Adrenal gland (tissue), 19 donors: ENCODE measurements around the gene EDA. TPM values are rescaled to one million over a fixed set of nuclear protein-coding genes. Genes with fewer than 3 reads are reported as not detected.

Source experiments
- DNase-seq, 7 donors: peaks; one replicate each; pipeline ENCODE4 v3.0.0-alpha.2; 2019 to 2020
- H3K27ac ChIP-seq, 5 donors: fragments of 200-600 bp; sonication (generic) in 4 of 5; 1 replicate in 3 of 5; 2 replicates in 2 of 5; pipeline versions ENCODE4 v1.5.1 to v1.8.0; 2016 to 2020; ENCODE audit warnings: mild to moderate bottlenecking in 1 of 5
- H3K27me3 ChIP-seq: fragments of 200-600 bp; 2 replicates; pipeline ENCODE4 v1.8.0; 2021
- H3K36me3 ChIP-seq, 2 donors: fragments of 200-600 bp; replicated peaks in 1 of 2; 1 replicate in 1 of 2; 2 replicates in 1 of 2; pipeline versions ENCODE4 v1.5.1 to v1.8.0; 2018 to 2022
- H3K4me1 ChIP-seq, 2 donors: fragments of 200-600 bp; replicated peaks in 1 of 2; 1 replicate in 1 of 2; 2 replicates in 1 of 2; pipeline versions ENCODE4 v1.5.1 to v1.8.0; 2018 to 2021
- H3K4me3 ChIP-seq, 4 donors: fragments of 200-600 bp; sonication (generic) in 3 of 4; one replicate each; pipeline ENCODE4 v1.5.1; 2016 to 2018
- H3K9me3 ChIP-seq, 3 donors: fragments of 200-600 bp; sonication (generic) in 1 of 3; replicated peaks in 1 of 3; 1 replicate in 2 of 3; 2 replicates in 1 of 3; pipeline versions ENCODE4 v1.5.1 to v1.8.0; 2016 to 2021
- POLR2A ChIP-seq, 2 donors: fragments of 450-650 bp; IDR thresholded peaks; one replicate each; pipeline ENCODE4 v1.6.1; 2017; ENCODE audit warnings: antibody characterized with exemption in 2 of 2, mild to moderate bottlenecking in 2 of 2, moderate library complexity in 1 of 2
- WGBS, 4 donors: extraction: QIAGEN DNeasy Blood & Tissue Kit in 2 of 4; methylation state at CpG; one replicate each; pipeline versions ENCODE4 v1.1.5 to v1.1.7; 2013 to 2017; 5-methylcytosine and 5-hydroxymethylcytosine counted together
- intact Hi-C, 2 donors: fragments of 100-400 bp; cut with DNase I; formaldehyde crosslinking; loops; one replicate each; pipeline versions ENCODE4 v1.14.1 to v1.15.0; 2022 to 2023
- long read RNA-seq, 10 donors: library from polyadenylated mRNA in 3 of 10; unstranded in 2 of 10; stranded (forward) in 1 of 10; transcript quantifications; one replicate each; pipeline ENCODE4 v2.0.0 and lab custom pipeline, GENCODE V29; 2021 to 2026
- polyA plus RNA-seq, 3 donors: library from polyadenylated mRNA; stranded (reverse); fragments of 200-250 nt in 2 of 3; fragments of 350-450 nt in 1 of 3; fragmentation: Illumina TruSeq in 1 of 3; extraction: RNeasy Lipid Tissue Mini Kit (QIAGEN cat#74804) in 1 of 3; gene quantifications; one replicate each; pipeline ENCODE4 v1.2.3, GENCODE V29; 2013 to 2014
- total RNA-seq, 9 donors: library from RNA; depleted of rRNA in 4 of 9; stranded (reverse); fragments of >200 nt in 4 of 9; fragments of 120-200 nt in 1 of 9; fragmentation: NEBNext Ultra II Directional in 1 of 9; extraction: Animal tissue kit (Norgen Biotek cat#: 25700) in 1 of 9; gene quantifications; one replicate each; pipeline versions ENCODE4 v1.1.0 to v1.2.4, GENCODE V29; 2013 to 2023
- TF ChIP-seq, protein P1 (sequence below), 6 experiments: fragments of 450-650 bp in 4 of 6; fragments of 200-600 bp in 2 of 6; sonication (generic) in 1 of 6; IDR thresholded peaks; 1 replicate in 5 of 6; 2 replicates in 1 of 6; pipeline versions ENCODE4 v1.5.1 to v1.8.0; 2016 to 2021; ENCODE audit warnings: antibody characterized with exemption in 6 of 6, mild to moderate bottlenecking in 2 of 6, moderate library complexity in 1 of 6
- donor health status: healthy with polysubstance abuse.
- donor health status: Bipolar disorder and iron deficiency.
- donor health status: DM: yes; HTN: yes; CAD: no.
- donor health status: DM: no; HTN: no; CAD: no.
- donor health status: DM: no; HTN: no; CAD: no.
- donor health status: DM: yes; HTN: yes; CAD: no.

EDA gene
- total RNA-seq (10 to 100 TPM in 8 of 9 donors, 1 to 10 TPM in 1; 6.9 to 25.0 (median 17.4) TPM), polyA plus RNA-seq (10 to 100 TPM in 1 of 3 donors, 1 to 10 TPM in 2; 5.6 to 28.7 (median 6.8) TPM)
- long read RNA-seq, donor 1, full-length matches to known transcripts, result 5 of 5 reads
- long read RNA-seq, donor 1, partial matches to known transcripts, result 0 of 5 reads
- long read RNA-seq, donor 1, other reads (novel, unspliced or antisense), result 0 of 5 reads
- long read RNA-seq, donor 2, full-length matches to known transcripts, result 5 of 5 reads
- long read RNA-seq, donor 2, partial matches to known transcripts, result 0 of 5 reads
- long read RNA-seq, donor 2, other reads (novel, unspliced or antisense), result 0 of 5 reads
- long read RNA-seq, donor 3, full-length matches to known transcripts, result 4 of 4 reads
- long read RNA-seq, donor 3, partial matches to known transcripts, result 0 of 4 reads
- long read RNA-seq, donor 3, other reads (novel, unspliced or antisense), result 0 of 4 reads
- long read RNA-seq, donor 4, result 0 reads
- long read RNA-seq, donor 5, partial matches to known transcripts, result 3 of 9 reads
- long read RNA-seq, donor 5, other reads (novel, unspliced or antisense), result 6 of 9 reads
- long read RNA-seq, donor 6, partial matches to known transcripts, result 0 of 6 reads
- long read RNA-seq, donor 6, other reads (novel, unspliced or antisense), result 6 of 6 reads
- long read RNA-seq, donor 7, partial matches to known transcripts, result 0 of 3 reads
- long read RNA-seq, donor 7, other reads (novel, unspliced or antisense), result 0 of 3 reads
- long read RNA-seq, donor 8, full-length matches to known transcripts, result 5 of 10 reads
- long read RNA-seq, donor 8, partial matches to known transcripts, result 5 of 10 reads
- long read RNA-seq, donor 8, other reads (novel, unspliced or antisense), result 0 of 10 reads
- long read RNA-seq, donor 9, full-length matches to known transcripts, result 6 of 6 reads
- long read RNA-seq, donor 9, partial matches to known transcripts, result 0 of 6 reads
- long read RNA-seq, donor 9, other reads (novel, unspliced or antisense), result 0 of 6 reads
- long read RNA-seq, donor 10, result 0 reads

DNA sequence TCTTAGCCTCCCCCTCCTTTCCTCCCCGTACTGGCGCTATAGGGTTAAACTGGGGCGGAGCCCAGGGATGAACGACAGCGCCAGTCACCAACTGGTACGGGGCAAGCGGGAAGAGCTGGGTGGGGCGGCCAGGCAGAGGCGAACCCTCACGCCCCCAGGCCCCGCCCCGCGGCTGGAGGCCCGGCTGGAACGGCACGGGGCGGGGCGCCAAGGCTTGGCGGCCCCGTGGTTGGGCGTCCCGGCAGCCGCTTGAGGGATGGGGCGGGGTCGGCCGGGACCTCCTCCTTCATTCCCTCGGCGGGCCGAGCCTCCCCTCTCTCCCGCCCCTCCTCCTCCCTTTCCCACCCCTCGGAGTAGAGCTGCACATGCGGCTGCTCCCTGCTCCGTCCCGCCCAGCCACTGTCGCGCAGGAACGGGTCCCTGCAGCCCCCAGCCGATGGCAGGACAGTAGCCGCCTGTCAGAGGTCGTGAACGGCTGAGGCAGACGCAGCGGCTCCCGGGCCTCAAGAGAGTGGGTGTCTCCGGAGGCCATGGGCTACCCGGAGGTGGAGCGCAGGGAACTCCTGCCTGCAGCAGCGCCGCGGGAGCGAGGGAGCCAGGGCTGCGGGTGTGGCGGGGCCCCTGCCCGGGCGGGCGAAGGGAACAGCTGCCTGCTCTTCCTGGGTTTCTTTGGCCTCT lies at the start of gene EDA:
TSS of gene EDA (plus strand) at position 335 of the 678 bp plus-strand sequence.
- intact Hi-C loops, result loop anchor here in 1 of 2 donors (5.0 kb wide), 1 partner anchor 79 kb away; no protein-coding TSS in a partner anchor
- Histone ChIP-seq H3K4me3 (peak within 1 kb of the TSS in 3 of 4 donors; percentile 40 to 71 (median 45)), H3K9me3 (no peaks in the 10 kb centered on the region), H3K36me3 (no peaks in the 10 kb centered on the region), H3K4me1 (peaks cover 0 to 10% of the 10 kb centered on the region in 2 donors), H3K27me3 (peaks cover 23% of the 10 kb centered on the region), H3K27ac (peak within 1 kb of the TSS in 2 of 5 donors; percentile 52 to 83)
- WGBS, 4 donors, result 0 to 33% (median 15%) methylated on average over 4 to 55 of the region's 56 CpGs
- TF ChIP-seq, protein P1, sequence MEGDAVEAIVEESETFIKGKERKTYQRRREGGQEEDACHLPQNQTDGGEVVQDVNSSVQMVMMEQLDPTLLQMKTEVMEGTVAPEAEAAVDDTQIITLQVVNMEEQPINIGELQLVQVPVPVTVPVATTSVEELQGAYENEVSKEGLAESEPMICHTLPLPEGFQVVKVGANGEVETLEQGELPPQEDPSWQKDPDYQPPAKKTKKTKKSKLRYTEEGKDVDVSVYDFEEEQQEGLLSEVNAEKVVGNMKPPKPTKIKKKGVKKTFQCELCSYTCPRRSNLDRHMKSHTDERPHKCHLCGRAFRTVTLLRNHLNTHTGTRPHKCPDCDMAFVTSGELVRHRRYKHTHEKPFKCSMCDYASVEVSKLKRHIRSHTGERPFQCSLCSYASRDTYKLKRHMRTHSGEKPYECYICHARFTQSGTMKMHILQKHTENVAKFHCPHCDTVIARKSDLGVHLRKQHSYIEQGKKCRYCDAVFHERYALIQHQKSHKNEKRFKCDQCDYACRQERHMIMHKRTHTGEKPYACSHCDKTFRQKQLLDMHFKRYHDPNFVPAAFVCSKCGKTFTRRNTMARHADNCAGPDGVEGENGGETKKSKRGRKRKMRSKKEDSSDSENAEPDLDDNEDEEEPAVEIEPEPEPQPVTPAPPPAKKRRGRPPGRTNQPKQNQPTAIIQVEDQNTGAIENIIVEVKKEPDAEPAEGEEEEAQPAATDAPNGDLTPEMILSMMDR (IDR thresholded peaks at IDR 0.05), result no peak
- peak in 1 of 2 donors; percentile 24 for TF ChIP-seq POLR2A (IDR thresholded peaks at IDR 0.05)
- DNase-seq, result peak; percentile 85 to 91 (median 88)

DNA sequence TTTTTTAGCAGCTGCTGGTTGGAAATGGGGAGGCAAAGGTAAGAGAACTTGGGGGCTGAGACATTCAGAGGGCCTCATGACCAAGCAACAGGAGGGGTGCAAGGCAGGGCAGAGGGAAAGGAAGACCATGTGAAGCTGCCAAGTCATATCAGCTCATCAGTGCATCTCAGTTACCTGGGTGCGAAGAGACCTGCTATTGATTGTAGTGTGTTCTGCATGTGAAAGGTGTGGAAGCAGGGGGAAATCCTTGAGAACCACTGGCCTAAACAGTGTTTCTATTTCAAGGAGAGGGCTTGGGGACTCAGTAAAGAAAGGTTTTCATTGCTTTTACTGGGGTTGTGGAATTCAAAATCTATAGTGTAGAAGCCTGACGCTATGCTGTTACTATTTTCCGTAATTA lies 47.1 kb upstream of the EDA start:
- no peak for TF ChIP-seq POLR2A (IDR thresholded peaks at IDR 0.05)
- TF ChIP-seq, protein P1 (IDR thresholded peaks at IDR 0.05), result no peak

DNA sequence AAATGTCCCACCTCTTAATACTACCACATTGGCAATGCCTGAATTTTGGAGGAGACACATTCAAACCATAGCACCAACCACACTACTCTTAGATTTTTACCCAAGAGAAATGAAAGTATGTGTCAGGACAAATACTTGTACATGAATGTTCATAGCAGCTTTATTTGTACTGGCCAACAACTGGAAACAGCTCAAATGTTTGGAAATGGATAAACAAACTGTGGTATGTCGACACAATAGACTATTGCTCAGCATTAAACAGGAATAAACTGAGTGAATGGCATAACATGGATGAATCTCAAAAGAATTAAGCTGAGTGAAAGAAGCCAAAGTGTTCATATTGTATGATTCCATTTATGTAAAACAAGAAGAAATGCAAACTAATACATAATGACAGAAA lies 18.5 kb upstream of the EDA start:
- Histone ChIP-seq H3K4me1 (no peaks in the 10 kb centered on the region), H3K27me3 (peaks cover 13% of the 10 kb centered on the region), H3K4me3 (no peak overlapping the region), H3K36me3 (no peaks in the 10 kb centered on the region), H3K9me3 (no peaks in the 10 kb centered on the region), H3K27ac (no peak overlapping the region)
- WGBS, 4 donors, result 68 to 93% (median 77%) methylated on average over 1 of the region's 1 CpG
- intact Hi-C loops, result no loop called here
- TF ChIP-seq POLR2A (IDR thresholded peaks at IDR 0.05), result no peak
- TF ChIP-seq, protein P1 (IDR thresholded peaks at IDR 0.05), result no peak
- DNase-seq, result no peak

More for the DNA sequence above, 47.1 kb upstream of the EDA start:
- Histone ChIP-seq H3K4me3 (no peak overlapping the region), H3K36me3 (no peaks in the 10 kb centered on the region), H3K27ac (no peak overlapping the region), H3K4me1 (no peaks in the 10 kb centered on the region), H3K27me3 (peaks cover 5% of the 10 kb centered on the region), H3K9me3 (no peaks in the 10 kb centered on the region)
- WGBS, 4 donors, result 67 to 100% (median 87%) methylated on average over 2 to 3 of the region's 3 CpGs
- intact Hi-C loops, result no loop called here
- DNase-seq, result no peak
